Astrocyte (in vitro differentiated cells and primary cell): ENCODE data around the gene MYO5B. TPM values are rescaled to one million over a fixed set of nuclear protein-coding genes. Genes with fewer than 3 reads are reported as not detected.

Experiments
- DNase-seq: peaks from one replicate; pipeline ENCODE4 v3.0.0-alpha.2; 2010; ENCODE audit warnings: low read depth
- FAIRE-seq: peaks from 2 replicates; lab custom pipeline; 2011; peaks lifted over from hg19 to GRCh38; lab: Jason Lieb, UNC
- H2AFZ ChIP-seq: 2 replicates; pipeline ENCODE4 v1.6.0; 2012; ENCODE audit warnings: low read depth, low read length, inconsistent platforms
- H3K27ac ChIP-seq: 2 replicates; pipeline ENCODE4 v1.5.1; 2011; ENCODE audit warnings: low read depth, low read length, inconsistent platforms
- H3K27me3 ChIP-seq: 2 replicates; pipeline ENCODE4 v1.6.0; 2011; ENCODE audit warnings: low read length, inconsistent platforms; ENCODE audit not compliant: insufficient read depth
- H3K36me3 ChIP-seq: 2 replicates; pipeline ENCODE4 v1.5.1; 2011; ENCODE audit warnings: low read length, inconsistent platforms; ENCODE audit not compliant: insufficient read depth
- H3K4me1 ChIP-seq: 2 replicates; pipeline ENCODE4 v1.5.1; 2011; ENCODE audit warnings: low read length, inconsistent platforms; ENCODE audit not compliant: insufficient read depth
- H3K4me2 ChIP-seq: 2 replicates; pipeline ENCODE4 v1.6.0; 2012; ENCODE audit warnings: low read length, inconsistent platforms
- H3K4me3 ChIP-seq: 2 replicates; pipeline ENCODE4 v1.5.1; 2011; ENCODE audit warnings: low read depth, mild to moderate bottlenecking, low read length, inconsistent platforms; ENCODE audit not compliant: insufficient read depth
- H3K79me2 ChIP-seq: 2 replicates; pipeline ENCODE4 v1.6.0; 2012; ENCODE audit warnings: mild to moderate bottlenecking, low read length, inconsistent platforms; ENCODE audit not compliant: insufficient read depth
- H3K9ac ChIP-seq: 2 replicates; pipeline ENCODE4 v1.6.0; 2012; ENCODE audit warnings: mild to moderate bottlenecking, low read length, inconsistent platforms
- H3K9me3 ChIP-seq: 2 replicates; pipeline ENCODE4 v1.5.1; 2012; ENCODE audit warnings: low read depth, mild to moderate bottlenecking, low read length, inconsistent platforms; ENCODE audit not compliant: insufficient read depth
- H4K20me1 ChIP-seq: 2 replicates; pipeline ENCODE4 v1.6.0; 2012; ENCODE audit warnings: low read length, inconsistent platforms; ENCODE audit not compliant: insufficient read depth
- H3K27ac Mint-ChIP-seq: one replicate; pipeline ENCODE4 v1.8.0; 2021; ENCODE audit warnings: mild to moderate bottlenecking, mixed read lengths; ENCODE audit not compliant: unreplicated experiment
- H3K27me3 Mint-ChIP-seq: one replicate; pipeline ENCODE4 v1.8.0; 2021; ENCODE audit warnings: low read depth, mixed read lengths; ENCODE audit not compliant: unreplicated experiment
- H3K36me3 Mint-ChIP-seq: one replicate; pipeline ENCODE4 v1.8.0; 2021; ENCODE audit warnings: low read depth, mixed read lengths; ENCODE audit not compliant: unreplicated experiment
- H3K4me1 Mint-ChIP-seq: one replicate; pipeline ENCODE4 v1.8.0; 2021; ENCODE audit warnings: low read depth, mixed read lengths; ENCODE audit not compliant: unreplicated experiment
- H3K4me3 Mint-ChIP-seq: one replicate; pipeline ENCODE4 v1.8.0; 2021; ENCODE audit warnings: mild to moderate bottlenecking, moderate library complexity, mixed read lengths; ENCODE audit not compliant: unreplicated experiment
- H3K9me3 Mint-ChIP-seq: one replicate; pipeline ENCODE4 v1.8.0; 2021; ENCODE audit warnings: mild to moderate bottlenecking, mixed read lengths; ENCODE audit not compliant: unreplicated experiment
- CTCF ChIP-seq: IDR thresholded peaks from 2 replicates; pipeline ENCODE4 v1.5.1; 2011; ENCODE audit warnings: low read depth, mild to moderate bottlenecking, inconsistent platforms, low read length, moderate library complexity; ENCODE audit not compliant: insufficient read depth
- EZH2 ChIP-seq: IDR thresholded peaks from 2 replicates; pipeline ENCODE4 v1.6.1; 2012; ENCODE audit warnings: mild to moderate bottlenecking, low read length, inconsistent platforms; ENCODE audit not compliant: insufficient read depth
- total RNA-seq: library from RNA; stranded (reverse); gene quantifications from 2 replicates; pipeline ENCODE4 v1.2.1, GENCODE V29; 2021

Gene MYO5B
- total RNA-seq, 1 donor from 2014 or later, result 8.3 TPM

- Mint-ChIP-seq H3K9me3 (peaks cover 2% of the 10 kb centered on the region), H3K36me3 (peaks cover 6% of the 10 kb centered on the region)
- no peak for FAIRE-seq
Measured at GRCh38 chr18:49976795-49977560, 218.0 kb downstream of the MYO5B start.

GRCh38 chr18:49976001-49976400, 218.9 kb downstream of the MYO5B start:
- FAIRE-seq (no peak), DNase-seq (no peak)
- no peak overlapping the region for H2AFZ ChIP-seq
- H3K36me3 Mint-ChIP-seq, result peaks cover 6% of the 10 kb centered on the region
- H3K27me3 ChIP-seq, result peaks cover 11% of the 10 kb centered on the region
- no peak overlapping the region for H3K9ac ChIP-seq
- H3K4me2 ChIP-seq, result no peak overlapping the region
- no peak overlapping the region for H3K27ac Mint-ChIP-seq
- no peaks in the 10 kb centered on the region for H3K79me2 ChIP-seq
- no peaks in the 10 kb centered on the region for H3K36me3 ChIP-seq
- H3K9me3 ChIP-seq, result no peaks in the 10 kb centered on the region
- peaks cover 10% of the 10 kb centered on the region for H3K27me3 Mint-ChIP-seq
- H3K27ac ChIP-seq, result no peak overlapping the region
- peaks cover 9% of the 10 kb centered on the region for H3K4me1 Mint-ChIP-seq
- no peak overlapping the region for H3K4me3 ChIP-seq
- H4K20me1 ChIP-seq, result no peaks in the 10 kb centered on the region
- no peak for TF ChIP-seq CTCF
- TF ChIP-seq EZH2, result no peak
- no peak overlapping the region for H3K4me3 Mint-ChIP-seq
- H3K4me1 ChIP-seq, result no peaks in the 10 kb centered on the region
- H3K9me3 Mint-ChIP-seq, result peaks cover 2% of the 10 kb centered on the region

More at GRCh38 chr18:49976795-49977560, 218.0 kb downstream of the MYO5B start:
- Mint-ChIP-seq H3K27me3 (peaks cover 10% of the 10 kb centered on the region), H3K4me1 (peaks cover 9% of the 10 kb centered on the region), H3K4me3 (no peak overlapping the region), H3K27ac (no peak overlapping the region)
- no peaks in the 10 kb centered on the region for H3K36me3 ChIP-seq
- no peaks in the 10 kb centered on the region for H4K20me1 ChIP-seq
- TF ChIP-seq EZH2 (no peak), CTCF (no peak)
- no peak overlapping the region for H3K4me2 ChIP-seq
- H3K4me1 ChIP-seq, result no peaks in the 10 kb centered on the region
- H3K27ac ChIP-seq, result no peak overlapping the region
- H3K79me2 ChIP-seq, result no peaks in the 10 kb centered on the region
- peaks cover 11% of the 10 kb centered on the region for H3K27me3 ChIP-seq
- H3K9me3 ChIP-seq, result no peaks in the 10 kb centered on the region
- DNase-seq, result peak; percentile 2
- H3K4me3 ChIP-seq, result no peak overlapping the region
- H3K9ac ChIP-seq, result no peak overlapping the region
- no peak overlapping the region for H2AFZ ChIP-seq

GRCh38 chr18:49974079-49974478, 220.9 kb downstream of the MYO5B start:
- DNase-seq, result no peak
- H3K27ac Mint-ChIP-seq, result no peak overlapping the region
- no peaks in the 10 kb centered on the region for H3K36me3 ChIP-seq
- H4K20me1 ChIP-seq, result no peaks in the 10 kb centered on the region
- no peak for FAIRE-seq
- H3K9ac ChIP-seq, result no peak overlapping the region
- peaks cover 6% of the 10 kb centered on the region for H3K36me3 Mint-ChIP-seq
- H3K27me3 ChIP-seq, result peaks cover 11% of the 10 kb centered on the region
- H3K79me2 ChIP-seq, result no peaks in the 10 kb centered on the region
- H3K27ac ChIP-seq, result no peak overlapping the region
- H3K9me3 ChIP-seq, result no peaks in the 10 kb centered on the region
- no peak overlapping the region for H3K4me3 ChIP-seq
- no peaks in the 10 kb centered on the region for H3K4me1 ChIP-seq
- no peak overlapping the region for H3K4me2 ChIP-seq
- H3K9me3 Mint-ChIP-seq, result peaks cover 2% of the 10 kb centered on the region
- no peak overlapping the region for H3K4me3 Mint-ChIP-seq
- TF ChIP-seq CTCF, result no peak
- TF ChIP-seq EZH2, result no peak
- H2AFZ ChIP-seq, result no peak overlapping the region
- H3K4me1 Mint-ChIP-seq, result peaks cover 14% of the 10 kb centered on the region
- H3K27me3 Mint-ChIP-seq, result peaks cover 5% of the 10 kb centered on the region
